Suprapubic skin (tissue), 4 donors: Measurements from ENCODE around the gene RAPGEF4.

Experiments used
- CTCF ChIP-seq, 2 donors: fragments of 200-600 bp in 1 of 2; fragments of 450-650 bp in 1 of 2; sonication (generic) in 1 of 2; IDR thresholded peaks; one replicate each; pipeline ENCODE4 v1.5.1; 2016 to 2019; ENCODE audit warnings: antibody characterized with exemption in 2 of 2, mild to moderate bottlenecking in 1 of 2, moderate library complexity in 1 of 2
- EP300 ChIP-seq: sonication (generic); formaldehyde crosslinking; IDR thresholded peaks from one replicate; pipeline ENCODE4 v1.6.1; 2017; ENCODE audit warnings: antibody characterized with exemption
- POLR2A ChIP-seq, 2 donors: fragments of 450-650 bp; IDR thresholded peaks; one replicate each; pipeline ENCODE4 v1.6.1; 2017; ENCODE audit warnings: antibody characterized with exemption in 2 of 2, mild to moderate bottlenecking in 2 of 2, moderate library complexity in 2 of 2
- POLR2AphosphoS5 ChIP-seq, 3 donors: sonication (generic); formaldehyde crosslinking; IDR thresholded peaks; one replicate each; pipeline ENCODE4 v1.6.1; 2017; ENCODE audit warnings: antibody characterized with exemption in 3 of 3

GRCh38 chr2:172713365-172713875 lies 22.2 kb upstream of the RAPGEF4 start:
- TF ChIP-seq POLR2A (IDR thresholded peaks at IDR 0.05) (no peak), POLR2AphosphoS5 (IDR thresholded peaks at IDR 0.05) (no peak), CTCF (IDR thresholded peaks at IDR 0.05) (no peak), EP300 (no peak)
